ENCODE data around the gene ATOH8. TPM values are rescaled to one million over a fixed set of nuclear protein-coding genes. Genes with fewer than 3 reads are reported as not detected.
A peak's percentile ranks its signal among the peaks of the same experiment; 100 is the strongest.

The ATOH8 gene
- total RNA-seq, 3 donors from 2014 or later, result 1.9 to 8.7 (median 2.8) TPM

DNA sequence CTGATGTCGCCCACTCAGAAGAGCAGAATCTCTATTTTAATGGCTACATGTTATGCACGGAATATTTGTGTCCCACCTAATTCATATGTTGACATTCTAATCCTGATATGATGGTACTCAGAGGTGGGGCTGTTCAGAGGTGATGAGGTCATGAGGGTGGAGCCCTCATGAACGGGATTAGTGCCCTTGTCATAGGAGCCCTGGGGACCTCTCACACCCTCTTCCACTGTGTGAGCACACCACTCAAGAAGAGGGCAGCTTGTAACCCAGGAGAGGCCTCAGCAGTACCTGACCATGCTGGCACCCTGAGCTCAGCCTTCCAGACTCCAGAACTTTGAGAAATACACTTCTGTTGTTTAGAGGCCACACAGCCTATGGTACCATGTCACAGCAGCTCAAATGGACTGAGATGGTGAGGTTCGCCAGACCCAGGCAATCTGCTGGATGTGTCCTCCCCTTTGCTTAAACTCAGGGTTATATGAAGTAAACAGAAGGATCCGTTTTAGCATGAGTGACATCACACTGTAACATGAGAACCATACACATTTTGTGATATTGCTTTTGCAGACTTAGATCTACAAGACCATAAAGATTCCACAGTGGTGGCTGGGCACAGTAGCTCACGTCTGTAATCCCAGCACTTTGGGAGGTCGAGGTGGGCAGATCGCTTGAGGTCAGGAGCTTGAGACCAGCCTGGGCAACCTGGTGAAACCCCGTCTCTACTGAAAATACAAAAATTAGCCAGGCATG, 48.7 kb downstream of the ATOH8 start:
- intact Hi-C loops (cut with DNase I, micrococcal nuclease), result no loop called here
- DNase-seq (no peak), ATAC-seq (no peak)
- Histone ChIP-seq H3K4me3 (no peak overlapping the region), H3K4me1 (ENCODE audit: low read depth) (no peaks in the 10 kb centered on the region), H3K36me3 (ENCODE audit: low read depth) (no peaks in the 10 kb centered on the region), H3K9me3 (no peaks in the 10 kb centered on the region)
- TF ChIP-seq, protein P1, sequence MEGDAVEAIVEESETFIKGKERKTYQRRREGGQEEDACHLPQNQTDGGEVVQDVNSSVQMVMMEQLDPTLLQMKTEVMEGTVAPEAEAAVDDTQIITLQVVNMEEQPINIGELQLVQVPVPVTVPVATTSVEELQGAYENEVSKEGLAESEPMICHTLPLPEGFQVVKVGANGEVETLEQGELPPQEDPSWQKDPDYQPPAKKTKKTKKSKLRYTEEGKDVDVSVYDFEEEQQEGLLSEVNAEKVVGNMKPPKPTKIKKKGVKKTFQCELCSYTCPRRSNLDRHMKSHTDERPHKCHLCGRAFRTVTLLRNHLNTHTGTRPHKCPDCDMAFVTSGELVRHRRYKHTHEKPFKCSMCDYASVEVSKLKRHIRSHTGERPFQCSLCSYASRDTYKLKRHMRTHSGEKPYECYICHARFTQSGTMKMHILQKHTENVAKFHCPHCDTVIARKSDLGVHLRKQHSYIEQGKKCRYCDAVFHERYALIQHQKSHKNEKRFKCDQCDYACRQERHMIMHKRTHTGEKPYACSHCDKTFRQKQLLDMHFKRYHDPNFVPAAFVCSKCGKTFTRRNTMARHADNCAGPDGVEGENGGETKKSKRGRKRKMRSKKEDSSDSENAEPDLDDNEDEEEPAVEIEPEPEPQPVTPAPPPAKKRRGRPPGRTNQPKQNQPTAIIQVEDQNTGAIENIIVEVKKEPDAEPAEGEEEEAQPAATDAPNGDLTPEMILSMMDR (IDR thresholded peaks at IDR 0.05), result no peak

DNA sequence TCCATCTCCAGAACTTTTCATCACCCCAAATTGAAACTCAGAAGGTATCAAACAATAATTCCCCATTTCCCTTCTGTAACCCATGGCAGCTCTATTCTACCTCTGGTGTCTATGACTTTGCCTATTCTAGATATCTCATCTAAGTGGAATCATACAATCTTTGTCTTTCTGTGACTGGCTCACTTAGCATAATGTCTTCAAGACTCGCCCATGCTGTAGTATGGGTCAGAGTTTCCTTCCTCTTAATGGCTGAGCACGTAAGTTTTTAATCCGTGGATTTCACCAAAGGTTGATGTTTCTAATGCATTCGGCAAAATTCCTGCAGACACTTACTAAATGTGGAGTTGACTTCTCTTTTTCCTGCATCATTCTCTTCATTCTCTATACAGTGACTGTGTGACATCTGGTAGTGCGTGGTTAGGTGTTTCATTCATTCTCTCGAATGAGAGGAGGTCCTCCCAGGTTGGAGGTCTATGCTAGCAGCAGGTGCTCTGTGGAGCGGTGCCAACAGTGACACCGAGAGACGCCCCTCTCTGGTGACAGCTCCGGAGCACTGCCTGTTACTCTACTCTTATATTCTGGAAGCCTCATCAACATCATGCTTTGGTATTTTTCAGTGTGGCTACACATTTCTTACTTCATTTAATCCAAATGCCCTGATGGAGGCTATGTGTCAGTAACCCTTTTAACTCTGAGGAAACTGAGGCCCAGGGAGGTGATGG, 50.1 kb downstream of the ATOH8 start:
- DNase-seq, result no peak
- Histone ChIP-seq H3K4me3 (no peak overlapping the region), H3K9me3 (no peaks in the 10 kb centered on the region), H3K4me1 (ENCODE audit: low read depth) (no peaks in the 10 kb centered on the region), H3K36me3 (ENCODE audit: low read depth) (no peaks in the 10 kb centered on the region)
- TF ChIP-seq, protein P1 (IDR thresholded peaks at IDR 0.05), result no peak
- intact Hi-C loops (cut with DNase I, micrococcal nuclease), result no loop called here
- no peak for ATAC-seq

DNA sequence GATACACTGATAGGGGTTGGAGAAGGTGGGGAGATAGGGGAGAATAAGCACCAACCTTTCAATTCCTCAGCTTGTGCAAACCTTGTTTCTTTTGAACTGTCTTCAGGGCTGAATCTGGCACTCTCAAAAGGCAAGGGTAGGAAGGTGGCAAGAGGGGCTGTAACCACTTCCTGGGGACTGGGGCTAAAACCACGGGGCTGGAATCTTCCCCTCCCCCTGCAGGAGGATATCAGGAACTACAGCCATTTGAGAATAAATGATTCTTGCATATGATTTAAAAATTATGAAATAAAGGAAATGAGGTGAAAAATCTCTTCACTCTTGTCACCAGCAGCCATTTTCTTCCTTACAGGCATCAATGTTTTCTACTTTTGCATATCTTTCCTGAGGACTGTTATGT, 50.8 kb downstream of the ATOH8 start:
- intact Hi-C loops (cut with DNase I, micrococcal nuclease), result no loop called here

DNA sequence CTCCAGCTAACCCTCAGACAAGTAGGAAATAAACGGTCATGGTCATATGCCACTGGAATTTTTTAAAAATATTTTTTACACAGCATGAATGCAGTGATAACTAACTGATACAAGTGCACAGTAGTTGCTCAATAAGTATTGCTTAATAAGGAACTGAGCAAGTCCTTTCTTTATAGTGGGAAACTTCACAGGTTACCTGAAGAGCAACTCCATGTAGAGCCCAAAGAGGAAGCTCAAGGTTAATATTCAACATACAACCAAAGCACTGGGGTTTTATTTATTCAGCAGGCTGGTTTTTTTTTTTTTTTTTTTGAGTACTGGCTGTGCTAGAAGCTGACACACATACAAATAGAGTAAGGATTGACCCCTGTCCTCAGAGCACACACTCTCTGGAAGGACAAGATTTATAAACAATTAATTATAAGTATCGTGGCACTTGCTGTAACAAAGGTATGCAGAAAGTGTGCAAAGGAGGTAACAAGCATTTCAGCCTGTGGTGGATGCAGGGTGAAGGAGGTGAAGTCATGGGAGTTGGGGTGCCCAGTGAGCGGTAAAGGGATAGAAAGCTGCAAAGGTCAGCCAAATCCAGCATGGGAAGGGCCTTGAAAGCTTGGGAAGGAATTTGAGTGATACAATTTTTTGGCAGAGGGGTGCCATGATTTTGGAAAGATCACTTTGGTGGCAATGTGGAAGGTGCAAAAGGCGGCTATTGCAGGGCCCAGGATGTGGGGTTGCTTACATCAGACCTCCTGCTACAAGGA, 52.7 kb downstream of the ATOH8 start:
- no peaks in the 10 kb centered on the region for H3K36me3 ChIP-seq (ENCODE audit: low read depth)
- H3K4me3 ChIP-seq, result no peak overlapping the region
- H3K4me1 ChIP-seq (ENCODE audit: low read depth), result peaks cover 11% of the 10 kb centered on the region
- intact Hi-C loops (cut with DNase I, micrococcal nuclease), result no loop called here
- ATAC-seq, result peak; percentile 88
- TF ChIP-seq, protein P1 (IDR thresholded peaks at IDR 0.05), result no peak
- no peaks in the 10 kb centered on the region for H3K9me3 ChIP-seq
- DNase-seq, result no peak

More for the DNA sequence above, 50.8 kb downstream of the ATOH8 start:
- Histone ChIP-seq H3K36me3 (ENCODE audit: low read depth) (no peaks in the 10 kb centered on the region), H3K4me3 (no peak overlapping the region), H3K4me1 (ENCODE audit: low read depth) (no peaks in the 10 kb centered on the region), H3K9me3 (no peaks in the 10 kb centered on the region)
- DNase-seq (no peak), ATAC-seq (no peak)
- TF ChIP-seq, protein P1 (IDR thresholded peaks at IDR 0.05), result peak; percentile 34

DNA sequence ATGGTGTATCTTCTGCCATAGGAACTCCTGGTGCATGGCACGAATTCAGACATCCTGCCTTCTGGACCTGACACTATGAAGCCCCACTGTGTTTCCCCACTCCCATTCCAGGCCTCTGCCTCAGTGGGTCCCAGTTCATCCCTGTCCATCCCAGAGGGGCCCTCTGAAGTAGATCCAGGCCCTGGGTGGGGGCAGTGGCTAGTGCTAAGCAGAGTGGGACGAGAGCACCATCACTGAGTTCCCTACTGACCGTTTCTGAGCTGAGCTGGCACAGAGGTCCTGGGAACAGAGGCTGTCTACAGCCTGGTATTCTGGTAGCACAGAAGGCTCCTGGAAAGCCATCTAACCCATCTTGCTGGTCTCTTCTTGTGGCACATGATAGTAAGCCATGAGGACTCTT, 54.0 kb downstream of the ATOH8 start:
- ATAC-seq, result no peak
- no peaks in the 10 kb centered on the region for H3K36me3 ChIP-seq (ENCODE audit: low read depth)
- H3K9me3 ChIP-seq, result no peaks in the 10 kb centered on the region
- DNase-seq, result no peak
- intact Hi-C loops (cut with DNase I, micrococcal nuclease), result no loop called here
- peaks cover 12% of the 10 kb centered on the region for H3K4me1 ChIP-seq (ENCODE audit: low read depth)
- no peak overlapping the region for H3K4me3 ChIP-seq
- TF ChIP-seq, protein P1 (IDR thresholded peaks at IDR 0.05), result no peak
